Stomach (tissue), 4 donors: ENCODE measurements around the gene TEAD1.

Experiments used
- CTCF ChIP-seq, 7 experiments: fragments of 450-650 bp in 4 of 7; fragments of 200-600 bp in 3 of 7; sonication (generic) in 3 of 7; IDR thresholded peaks; one replicate each; pipeline ENCODE4 v1.5.1; 2016 to 2019; ENCODE audit warnings: antibody characterized with exemption in 7 of 7, control low read depth in 2 of 7, mild to moderate bottlenecking in 1 of 7
- EP300 ChIP-seq: sonication (generic); formaldehyde crosslinking; IDR thresholded peaks from one replicate; pipeline ENCODE4 v1.6.1; 2017; ENCODE audit warnings: antibody characterized with exemption
- POLR2A ChIP-seq, 4 donors: fragments of 450-650 bp; IDR thresholded peaks; one replicate each; pipeline ENCODE4 v1.6.1; 2016; ENCODE audit warnings: antibody characterized with exemption in 4 of 4, control low read depth in 2 of 4, mild to moderate bottlenecking in 1 of 4, moderate library complexity in 1 of 4
- POLR2AphosphoS5 ChIP-seq, 3 donors: sonication (generic); formaldehyde crosslinking; IDR thresholded peaks; one replicate each; pipeline ENCODE4 v1.6.1; 2016; ENCODE audit warnings: antibody characterized with exemption in 3 of 3

- TF ChIP-seq CTCF (IDR thresholded peaks at IDR 0.05), result no peak
- TF ChIP-seq EP300, result no peak
- TF ChIP-seq POLR2AphosphoS5 (IDR thresholded peaks at IDR 0.05), result no peak
- TF ChIP-seq POLR2A (IDR thresholded peaks at IDR 0.05), result no peak
Observed at GRCh38 chr11:12871788-12872321, 197.6 kb downstream of the TEAD1 start.
